Endothelial cell of umbilical vein (primary cell): ENCODE data around the gene OTOGL. TPM values are rescaled to one million over a fixed set of nuclear protein-coding genes. Genes with fewer than 3 reads are reported as not detected.

ENCODE experiments used
- BruUV-seq: library from RNA; stranded (reverse); fragments of 400-500 nt; replicated peaks from 2 replicates; lab custom pipeline; 2021; lab: Mats Ljungman, UMichigan
- CTCF ChIA-PET: fragments of 300-600, 350-600 bp; sonication (Branson Sonifier 250); formaldehyde crosslinking; loops from one replicate; lab custom pipeline; 2021; ENCODE audit warnings: antibody characterized with exemption, inconsistent platforms; lab: Charles Lee
- POLR2A ChIA-PET: fragments of 300-600, 350-600 bp; sonication (Branson Sonifier 250); formaldehyde crosslinking; loops from one replicate; lab custom pipeline; 2021; ENCODE audit warnings: antibody characterized with exemption, inconsistent platforms; lab: Charles Lee
- DNase-seq: peaks from one replicate; pipeline ENCODE4 v3.0.0-alpha.2; 2011; ENCODE audit warnings: low read depth, low spot score
- FAIRE-seq: peaks from 2 replicates; lab custom pipeline; 2011; peaks lifted over from hg19 to GRCh38; lab: Jason Lieb, UNC
- H2AFZ ChIP-seq: 2 replicates; pipeline ENCODE4 v1.6.0; 2012; ENCODE audit warnings: low read depth, low read length, control low read depth, inconsistent platforms
- H3K27ac ChIP-seq: 2 replicates; pipeline ENCODE4 v1.5.1; 2011; ENCODE audit warnings: low read depth, mild to moderate bottlenecking, control low read depth, low read length, moderate library complexity; ENCODE audit not compliant: insufficient read depth
- H3K27me3 ChIP-seq, 2 experiments: 2 replicates each; pipeline versions ENCODE4 v1.6.0 to v1.6.1; 2011; ENCODE audit warnings: low read length in 2 of 2, mixed read lengths in 1 of 2; ENCODE audit not compliant: control insufficient read depth in 2 of 2, insufficient read depth in 2 of 2
- H3K36me3 ChIP-seq, 2 experiments: 2 replicates in 1 of 2; 3 replicates in 1 of 2; pipeline ENCODE4 v1.5.1; 2011; ENCODE audit warnings: low read length in 2 of 2, mild to moderate bottlenecking in 1 of 2, moderate library complexity in 1 of 2; ENCODE audit not compliant: control insufficient read depth in 2 of 2, insufficient read depth in 2 of 2; ENCODE audit errors: extremely low read depth in 1 of 2
- H3K4me1 ChIP-seq: 3 replicates; pipeline ENCODE4 v1.5.1; 2011; ENCODE audit warnings: mild to moderate bottlenecking, low read length; ENCODE audit not compliant: control insufficient read depth, insufficient read depth; ENCODE audit errors: extremely low read depth
- H3K4me2 ChIP-seq: 2 replicates; pipeline ENCODE4 v1.6.1; 2011; ENCODE audit warnings: low read length, control low read depth, mixed read lengths; ENCODE audit not compliant: insufficient read depth
- H3K4me3 ChIP-seq, 3 experiments: fragments of 200-600 bp in 1 of 3; sonication (generic), shearing (Covaris generic) in 1 of 3; replicated peaks in 1 of 3; 2 replicates each; pipeline ENCODE4 v1.5.1; 2011 to 2016; ENCODE audit warnings: control low read depth in 3 of 3, low read length in 3 of 3, mild to moderate bottlenecking in 2 of 3, inconsistent platforms in 1 of 3, low read depth in 1 of 3, moderate library complexity in 1 of 3; ENCODE audit not compliant: insufficient read depth in 1 of 3
- H3K79me2 ChIP-seq: 2 replicates; pipeline ENCODE4 v1.6.0; 2012; ENCODE audit warnings: low read length, inconsistent platforms; ENCODE audit not compliant: control insufficient read depth, insufficient read depth
- H3K9ac ChIP-seq: replicated peaks from 2 replicates; pipeline ENCODE3; 2011; ENCODE audit warnings: low read length, control low read depth; ENCODE audit not compliant: insufficient read depth; ENCODE audit errors: extremely low read depth
- H3K9me1 ChIP-seq: replicated peaks from 3 replicates; pipeline ENCODE4 v1.6.0; 2011; ENCODE audit warnings: mild to moderate bottlenecking, low read length; ENCODE audit not compliant: control insufficient read depth, insufficient read depth; ENCODE audit errors: extremely low read depth
- H3K9me3 ChIP-seq: replicated peaks from 2 replicates; pipeline ENCODE4 v1.5.1; 2012; ENCODE audit warnings: low read length, inconsistent platforms; ENCODE audit not compliant: control insufficient read depth, insufficient read depth
- H4K20me1 ChIP-seq: replicated peaks from 2 replicates; pipeline ENCODE3; 2011; ENCODE audit warnings: mild to moderate bottlenecking, low read length; ENCODE audit not compliant: control insufficient read depth, insufficient read depth; ENCODE audit errors: extremely low read depth
- CTCF ChIP-seq, 2 donors: IDR thresholded peaks; 1 replicate in 1 of 2; 2 replicates in 1 of 2; pipeline ENCODE4 v1.5.1; 2011; ENCODE audit warnings: low read length in 2 of 2, mild to moderate bottlenecking in 2 of 2, moderate library complexity in 2 of 2, control low read depth in 1 of 2, inconsistent platforms in 1 of 2, low read depth in 1 of 2; ENCODE audit not compliant: insufficient read depth in 1 of 2; ENCODE audit errors: extremely low read depth in 1 of 2
- EZH2 ChIP-seq: IDR thresholded peaks from 2 replicates; pipeline ENCODE4 v1.6.1; 2012; ENCODE audit warnings: borderline replicate concordance, low read depth, mild to moderate bottlenecking, moderate library complexity, low read length, inconsistent platforms; ENCODE audit not compliant: severe bottlenecking
- GATA2 ChIP-seq: IDR thresholded peaks from 2 replicates; pipeline ENCODE4 v1.7.0; 2011; ENCODE audit warnings: low read depth, mild to moderate bottlenecking, moderate library complexity, mixed read lengths, low read length; ENCODE audit not compliant: insufficient read length, insufficient read depth
- JUN ChIP-seq: IDR thresholded peaks from 2 replicates; pipeline ENCODE4 v1.6.1; 2011; ENCODE audit warnings: borderline replicate concordance, low read depth; ENCODE audit not compliant: insufficient read length, insufficient read depth
- MAX ChIP-seq: IDR thresholded peaks from 2 replicates; pipeline ENCODE4 v1.6.1; 2011; ENCODE audit not compliant: insufficient read depth, insufficient read length
- MYC ChIP-seq: IDR thresholded peaks from one replicate; pipeline ENCODE4 v1.6.1; 2011; ENCODE audit warnings: mild to moderate bottlenecking, low read depth, low read length
- dilution Hi-C: fragments of 300-500 bp; cut with MboI; formaldehyde crosslinking; loops from one replicate; pipeline ENCODE4 v1.15.0; 2019; ENCODE audit warnings: low sequenced_read_pairs; ENCODE audit not compliant: extremely low pct_ligation_motif_present
- intact Hi-C: fragments of 100-400 bp; cut with micrococcal nuclease; formaldehyde crosslinking; loops from one replicate; pipeline ENCODE4 v1.10.0; 2022
- polyA plus RNA-seq, 4 experiments: library from polyadenylated mRNA; depleted of rRNA in 3 of 4; stranded (reverse) in 3 of 4; unstranded in 1 of 4; fragments of >200 nt; gene quantifications; 2 replicates each; pipeline versions ENCODE4 v1.2.1 to v1.2.3, GENCODE V29; 2011 to 2012; ENCODE audit warnings: missing spikeins in 1 of 4
- total RNA-seq: library from RNA; stranded (reverse); gene quantifications from 2 replicates; pipeline ENCODE4 v1.2.3, GENCODE V29; 2021

The OTOGL gene
- total and polyA plus RNA-seq, 2 donors (not counting 3 experiments of a cell fraction or from before 2014, with no cell fraction given) = 1.4 to 2.0 TPM

- no TSS peak for BruUV-seq
- FAIRE-seq (no peak), DNase-seq (no peak)
- H3K4me1 ChIP-seq = no peaks in the 10 kb centered on the region
- no peaks in the 10 kb centered on the region for H4K20me1 ChIP-seq
- no peaks in the 10 kb centered on the region for H3K27me3 ChIP-seq
- ChIA-PET POLR2A (interaction anchor here (0.7 kb wide), 1 partner anchor 20 kb away, joined by 3 read pairs; no protein-coding TSS in a partner anchor), CTCF (interaction anchor here (1.2 to 6.9 kb wide), 4 partner anchors 59 to 564 kb away, joined by 3 to 89 read pairs (median 6); no protein-coding TSS in a partner anchor)
- no peak overlapping the region for H3K27ac ChIP-seq
- TF ChIP-seq MYC = no peak
- TF ChIP-seq CTCF (IDR thresholded peaks at IDR 0.05; ENCODE audit: extremely low read depth in 1 of 2, insufficient read depth in 1 of 2, low read depth in 1 of 2, low read length in 2 of 2) = no peak
- no peak for TF ChIP-seq MAX
- no peak for TF ChIP-seq JUN
- no peak for TF ChIP-seq EZH2
- no peak for TF ChIP-seq GATA2
- dilution Hi-C loops (no loop called here), intact Hi-C loops (loop anchor here (5.0 to 10.0 kb wide), 3 partner anchors 158 to 1058 kb away; no protein-coding TSS in a partner anchor)
- no peak overlapping the region for H3K4me3 ChIP-seq
- H3K9ac ChIP-seq = no peak overlapping the region
- no peaks in the 10 kb centered on the region for H3K36me3 ChIP-seq
- H3K79me2 ChIP-seq = no peaks in the 10 kb centered on the region
- no peak overlapping the region for H2AFZ ChIP-seq
- no peaks in the 10 kb centered on the region for H3K9me1 ChIP-seq
- H3K9me3 ChIP-seq = no peaks in the 10 kb centered on the region
- no peak overlapping the region for H3K4me2 ChIP-seq
Observed at GRCh38 chr12:80198782-80199337, 99.5 kb downstream of the OTOGL start.
